ENCODE measurements around the gene ARHGAP11A. TPM values are rescaled to one million over a fixed set of nuclear protein-coding genes. Genes with fewer than 3 reads are reported as not detected.

The ARHGAP11A gene
- total RNA-seq, 2 experiments from 2014 or later = 4.7 to 5.8 TPM

- no peak overlapping the region for H3K4me3 ChIP-seq (ENCODE audit: low read length)
- Mint-ChIP-seq H3K9me3 (no peaks in the 10 kb centered on the region), H3K27ac (no peak overlapping the region), H3K4me3 (no peak overlapping the region), H3K4me1 (ENCODE audit: low read depth) (no peaks in the 10 kb centered on the region), H3K27me3 (no peaks in the 10 kb centered on the region), H3K36me3 (ENCODE audit: low read depth) (peaks cover 18% of the 10 kb centered on the region)
- no peaks in the 10 kb centered on the region for H3K27me3 ChIP-seq (ENCODE audit: control insufficient read depth in 1 of 2, insufficient read depth in 2 of 2, low read length in 2 of 2)
- no peaks in the 10 kb centered on the region for H3K4me1 ChIP-seq (ENCODE audit: insufficient read depth, low read length)
- ChIA-PET POLR2A (no interaction called here), CTCF (no interaction called here)
- no peak for TF ChIP-seq CTCF (IDR thresholded peaks at IDR 0.05)
- H3K36me3 ChIP-seq (ENCODE audit: insufficient read depth, low read length) = no peaks in the 10 kb centered on the region
- no peak overlapping the region for H3K27ac ChIP-seq (ENCODE audit: low read depth in 1 of 2, low read length in 2 of 2)
- intact Hi-C loops (cut with DNase I, micrococcal nuclease) = no loop called here
- H3K9me3 ChIP-seq (ENCODE audit: control insufficient read depth in 1 of 2, insufficient read depth in 1 of 2, low read length in 2 of 2) = no peaks in the 10 kb centered on the region
- DNase-seq (no peak), ATAC-seq (ENCODE audit: poor library complexity) (no peak)
These were observed 21.7 kb downstream of the ARHGAP11A start for GRCh38 chr15:32636908-32637567.

DNA sequence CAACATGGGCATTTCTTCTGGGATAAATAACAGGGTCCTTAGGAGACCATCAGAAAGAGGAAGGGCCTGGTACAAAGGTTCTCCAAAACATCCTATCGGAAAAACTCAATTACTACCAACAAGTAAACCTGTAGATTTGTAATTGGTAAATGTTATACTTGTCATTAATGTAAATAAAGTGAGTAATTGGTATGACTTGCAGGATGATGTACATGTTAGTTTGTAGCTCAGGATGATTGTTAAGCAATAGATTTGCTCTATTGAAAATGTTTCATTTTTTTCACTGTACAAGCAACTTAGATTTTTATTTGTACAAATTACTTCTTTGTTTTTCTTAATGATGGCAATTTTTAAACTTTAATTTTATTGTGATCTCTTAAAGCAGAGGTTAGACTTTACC is 22.4 kb downstream of the ARHGAP11A start:
- Mint-ChIP-seq H3K36me3 (ENCODE audit: low read depth) (peaks cover 18% of the 10 kb centered on the region), H3K4me1 (ENCODE audit: low read depth) (no peaks in the 10 kb centered on the region), H3K4me3 (no peak overlapping the region), H3K27ac (no peak overlapping the region), H3K27me3 (no peaks in the 10 kb centered on the region), H3K9me3 (no peaks in the 10 kb centered on the region)
- Histone ChIP-seq H3K4me3 (ENCODE audit: low read length) (no peak overlapping the region), H3K9me3 (ENCODE audit: control insufficient read depth in 1 of 2, insufficient read depth in 1 of 2, low read length in 2 of 2) (no peaks in the 10 kb centered on the region), H3K4me1 (ENCODE audit: insufficient read depth, low read length) (no peaks in the 10 kb centered on the region), H3K36me3 (ENCODE audit: insufficient read depth, low read length) (no peaks in the 10 kb centered on the region), H3K27ac (ENCODE audit: low read depth in 1 of 2, low read length in 2 of 2) (no peak overlapping the region), H3K27me3 (ENCODE audit: control insufficient read depth in 1 of 2, insufficient read depth in 2 of 2, low read length in 2 of 2) (no peaks in the 10 kb centered on the region)
- POLR2A ChIA-PET = no interaction called here
- intact Hi-C loops (cut with DNase I, micrococcal nuclease) = no loop called here
- CTCF ChIA-PET = no interaction called here
- TF ChIP-seq CTCF (IDR thresholded peaks at IDR 0.05) = no peak
- no peak for DNase-seq
- ATAC-seq (ENCODE audit: poor library complexity) = no peak

DNA sequence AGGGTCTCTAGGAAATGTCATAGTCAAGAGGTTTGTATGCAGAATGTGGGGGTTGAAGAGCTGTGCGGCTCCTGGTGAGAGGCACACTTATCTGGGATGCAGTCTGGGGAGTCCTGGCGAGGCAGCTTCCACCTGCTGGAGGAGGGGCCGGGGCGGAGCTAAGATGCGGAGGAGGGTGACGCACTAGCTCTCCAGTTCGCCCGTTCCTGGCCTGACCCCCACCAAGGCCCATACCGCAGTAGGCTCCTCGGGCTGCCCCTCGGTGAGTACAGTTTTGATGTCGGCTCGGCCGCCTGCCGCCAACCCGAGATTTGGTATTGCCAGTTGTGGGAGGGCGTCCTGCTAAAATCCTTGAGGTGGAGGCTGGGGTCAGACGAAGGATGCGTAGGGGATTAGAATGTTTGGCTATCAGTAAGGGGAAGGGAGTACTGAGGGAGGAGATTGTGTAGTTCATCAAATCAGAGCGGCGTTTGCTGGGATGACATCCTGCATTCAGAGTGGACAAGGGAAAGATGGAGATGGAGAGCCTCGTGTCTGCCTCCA is 26.3 kb downstream of the ARHGAP11A start, which contains the start of gene SCG5:
TSS of gene SCG5 (plus strand) at position 194 of the 543 bp plus-strand sequence. CDS start 1,883 bp downstream, outside the sequence.
- POLR2A ChIA-PET = interaction anchor here (0.7 kb wide), 1 partner anchor 102 kb away, joined by 3 read pairs; no protein-coding TSS in a partner anchor
- no peak within 1 kb of the TSS for H3K27ac ChIP-seq (ENCODE audit: low read depth in 1 of 2, low read length in 2 of 2)
- no peak for TF ChIP-seq CTCF (IDR thresholded peaks at IDR 0.05)
- H3K9me3 Mint-ChIP-seq = no peaks in the 10 kb centered on the region
- no peaks in the 10 kb centered on the region for H3K4me1 Mint-ChIP-seq (ENCODE audit: low read depth)
- no peak within 1 kb of the TSS for H3K27ac Mint-ChIP-seq
- no peaks in the 10 kb centered on the region for H3K27me3 Mint-ChIP-seq
- ATAC-seq (ENCODE audit: poor library complexity) (no peak), DNase-seq (no peak)
- peaks cover 2% of the 10 kb centered on the region for H3K36me3 Mint-ChIP-seq (ENCODE audit: low read depth)
- H3K4me3 ChIP-seq (ENCODE audit: low read length) = no peak within 1 kb of the TSS
- H3K9me3 ChIP-seq (ENCODE audit: control insufficient read depth in 1 of 2, insufficient read depth in 1 of 2, low read length in 2 of 2) = no peaks in the 10 kb centered on the region
- no peaks in the 10 kb centered on the region for H3K36me3 ChIP-seq (ENCODE audit: insufficient read depth, low read length)
- H3K27me3 ChIP-seq (ENCODE audit: control insufficient read depth in 1 of 2, insufficient read depth in 2 of 2, low read length in 2 of 2) = no peaks in the 10 kb centered on the region
- CTCF ChIA-PET = no interaction called here
- no peaks in the 10 kb centered on the region for H3K4me1 ChIP-seq (ENCODE audit: insufficient read depth, low read length)
- intact Hi-C loops (cut with DNase I, micrococcal nuclease) = no loop called here
- H3K4me3 Mint-ChIP-seq = no peak within 1 kb of the TSS

Measured in CD4-positive, alpha-beta T cell (primary cell).